Skeletal muscle cell (primary cell): ENCODE data around the gene VPS54.
"Not testable (repeated sequence)": the region's sequence is repeated elsewhere in the genome, so short reads cannot be mapped to it uniquely, and the experiment has no call there.

Source experiments
- DNase-seq: peaks from one replicate; pipeline ENCODE4 v3.0.0-alpha.2; 2010; ENCODE audit warnings: low read depth
- H3K4me3 ChIP-seq: 2 replicates; pipeline ENCODE4 v1.5.1; 2011; ENCODE audit warnings: low read depth, mild to moderate bottlenecking, control low read depth, low read length, moderate library complexity

VPS54 gene

DNA sequence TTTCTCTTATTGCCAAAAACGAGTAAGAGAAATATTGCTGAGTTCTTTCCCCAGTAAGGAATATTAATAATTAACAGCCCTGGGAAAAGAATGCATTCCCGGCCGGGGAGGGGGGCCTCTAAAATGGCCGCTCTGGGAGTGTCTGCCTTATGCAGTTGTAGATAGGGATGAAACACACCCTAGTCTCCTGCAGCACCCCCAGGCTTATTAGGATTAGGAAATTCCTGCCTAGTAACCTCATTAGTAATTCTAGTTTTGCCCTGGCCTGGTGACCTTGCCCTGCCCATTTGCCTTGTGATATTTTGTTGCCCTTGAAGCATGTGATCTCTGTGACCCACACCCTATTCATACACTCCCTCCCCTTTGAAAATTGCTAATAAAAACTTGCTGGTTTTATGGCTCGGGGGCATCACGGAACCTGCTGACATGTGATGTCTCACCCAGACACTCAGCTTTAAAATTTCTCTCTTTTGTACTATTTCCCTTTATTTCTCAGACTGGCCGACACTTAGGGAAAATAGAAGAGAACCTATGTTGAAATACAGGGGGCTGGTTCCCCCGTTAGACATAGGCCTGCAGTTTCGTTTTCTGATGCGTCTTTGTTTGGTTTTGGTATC is 22.5 kb downstream of the VPS54 start:
- not testable (repeated sequence) for H3K4me3 ChIP-seq, DNase-seq

DNA sequence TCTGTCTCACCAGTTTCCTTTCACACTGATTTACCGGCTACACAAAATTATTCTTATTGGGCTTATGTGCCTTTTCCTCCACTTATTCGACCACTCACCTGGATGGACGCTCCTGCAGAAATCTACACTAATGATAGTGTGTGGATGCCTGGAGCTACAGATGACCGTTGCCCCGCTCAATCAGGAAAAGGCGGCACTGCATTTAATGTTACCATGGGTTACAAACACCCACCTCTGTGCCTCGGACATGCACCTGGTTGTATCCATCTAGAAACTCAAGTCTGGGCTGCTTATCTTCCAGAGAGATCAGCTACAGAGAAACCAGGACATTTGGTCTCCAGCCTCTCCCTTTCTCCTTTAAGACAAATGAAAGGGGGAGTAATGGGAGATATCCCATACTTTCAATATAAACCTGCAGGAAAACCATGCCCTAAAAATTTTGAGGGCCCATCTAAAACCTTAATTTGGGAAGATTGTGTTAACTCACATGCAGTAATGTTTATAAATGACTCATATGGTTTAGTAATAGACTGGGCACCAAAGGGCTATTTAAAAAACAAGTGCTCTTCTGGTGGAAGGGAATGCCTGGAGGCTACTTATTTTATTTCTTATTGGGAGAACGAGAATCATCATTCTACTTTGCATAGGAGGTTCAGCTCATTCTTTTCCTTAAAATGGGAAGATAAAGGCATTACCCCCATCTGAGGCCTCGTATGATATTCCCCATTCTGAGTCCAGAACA is 24.7 kb downstream of the VPS54 start:
- DNase-seq, H3K4me3 ChIP-seq: not testable (repeated sequence)

DNA sequence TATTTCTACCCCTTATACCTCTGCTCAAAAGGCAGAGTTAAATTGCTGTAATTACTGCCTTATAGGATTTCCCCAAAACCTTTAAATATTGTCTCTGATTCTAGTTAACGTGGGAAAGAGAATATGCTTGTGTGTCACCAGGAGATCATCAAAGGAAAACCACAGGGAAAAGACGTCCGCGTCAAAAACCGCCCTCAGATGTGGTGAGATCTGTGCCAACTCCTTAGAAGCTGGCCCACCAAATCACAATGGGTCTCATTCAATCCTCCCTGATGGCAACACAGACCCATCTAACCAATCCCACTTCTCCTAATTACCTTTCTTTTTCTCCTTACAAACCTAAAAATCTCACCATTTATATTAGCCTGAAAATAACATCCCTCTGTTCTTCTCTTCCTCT is 25.4 kb downstream of the VPS54 start:
- no peak for DNase-seq
- no peak overlapping the region for H3K4me3 ChIP-seq

DNA sequence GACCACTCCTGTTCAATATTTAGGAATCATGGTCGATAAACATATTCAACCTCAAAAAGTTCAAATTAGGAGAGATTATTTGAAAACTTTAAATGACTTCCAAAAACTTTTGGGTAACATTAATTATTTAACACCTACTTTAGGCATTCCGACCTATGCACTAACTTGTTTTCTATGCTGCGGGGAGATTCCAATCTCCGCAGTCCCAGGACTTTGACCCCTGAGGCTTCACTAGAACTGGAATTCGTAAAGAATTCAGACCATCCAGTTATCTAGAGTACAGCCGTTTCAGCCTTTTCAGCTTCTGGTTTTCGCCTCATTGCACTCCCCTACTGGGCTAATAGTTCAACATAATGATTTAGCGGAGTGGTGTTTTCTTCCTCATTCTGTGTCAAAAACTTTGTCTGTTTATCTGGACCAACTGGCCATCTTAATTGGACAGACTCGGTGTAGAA is 26.1 kb downstream of the VPS54 start:
- not testable (repeated sequence) for DNase-seq, H3K4me3 ChIP-seq

DNA sequence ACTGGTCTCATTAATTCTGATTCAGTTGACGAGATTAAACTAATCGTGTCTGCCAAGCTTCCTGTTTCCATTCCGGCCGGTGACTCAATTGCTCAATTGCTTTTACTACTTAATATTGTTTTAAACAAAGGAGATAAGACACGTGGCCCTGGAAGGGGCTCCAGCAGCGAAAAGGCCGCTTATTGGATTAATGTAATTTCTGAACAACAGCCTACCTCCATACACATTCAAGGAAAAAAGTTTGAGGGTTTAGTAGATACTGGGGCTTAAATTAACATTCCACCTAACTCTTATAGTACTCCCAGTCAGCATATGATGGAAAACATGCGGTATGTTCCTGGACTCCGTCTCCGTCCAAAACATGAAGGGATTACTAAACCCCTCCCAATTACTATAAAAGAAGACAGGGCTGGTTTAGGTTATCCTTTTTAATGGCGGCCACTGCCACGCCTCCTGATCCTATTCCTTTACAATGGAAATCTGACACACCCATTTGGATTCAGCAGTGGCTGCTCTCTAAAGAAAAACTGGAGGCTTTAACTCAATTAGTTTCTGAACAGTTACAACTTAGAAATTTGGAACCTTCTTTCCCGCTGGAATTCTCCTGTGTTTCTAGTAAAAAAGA is 27.1 kb downstream of the VPS54 start:
- H3K4me3 ChIP-seq, result no peak overlapping the region
- DNase-seq, result no peak

DNA sequence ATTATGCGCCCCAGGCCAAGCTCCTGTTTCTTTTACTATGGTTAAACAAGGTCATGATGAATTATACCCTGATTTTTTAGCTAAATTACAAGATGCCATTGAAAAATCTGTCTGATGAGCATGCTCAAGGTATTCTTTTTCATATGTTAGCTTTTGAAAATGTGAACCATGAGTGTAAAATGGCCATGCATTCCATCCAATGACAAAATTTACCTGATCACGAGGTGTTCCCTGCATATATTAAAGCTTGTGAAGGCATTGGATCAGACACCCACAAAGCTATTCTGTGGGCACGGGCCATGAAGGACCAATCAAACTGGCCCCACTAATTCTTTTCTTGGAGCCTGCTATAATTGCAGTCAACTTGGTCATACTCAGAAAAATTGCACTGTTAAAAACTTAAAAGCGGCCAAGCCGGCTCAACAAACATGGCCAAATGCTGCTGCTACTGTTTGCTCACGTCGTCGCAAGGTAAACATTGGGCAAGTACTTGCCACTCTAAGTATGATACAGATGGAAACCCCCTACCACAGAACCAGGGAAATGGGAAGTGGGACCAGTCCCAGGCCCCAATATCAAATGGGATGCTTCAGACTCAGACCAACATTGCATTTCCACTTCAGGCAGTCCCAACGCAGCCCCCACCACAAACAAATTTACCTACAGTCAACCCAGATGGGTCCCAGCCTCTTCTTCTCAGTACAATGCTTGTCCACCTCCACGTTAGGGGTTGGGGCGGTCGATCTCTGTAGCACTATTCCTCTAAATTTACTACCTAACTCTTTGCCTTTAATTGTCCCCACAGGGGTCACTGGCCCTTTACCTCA is 27.8 kb downstream of the VPS54 start:
- not testable (repeated sequence) for DNase-seq, H3K4me3 ChIP-seq

DNA sequence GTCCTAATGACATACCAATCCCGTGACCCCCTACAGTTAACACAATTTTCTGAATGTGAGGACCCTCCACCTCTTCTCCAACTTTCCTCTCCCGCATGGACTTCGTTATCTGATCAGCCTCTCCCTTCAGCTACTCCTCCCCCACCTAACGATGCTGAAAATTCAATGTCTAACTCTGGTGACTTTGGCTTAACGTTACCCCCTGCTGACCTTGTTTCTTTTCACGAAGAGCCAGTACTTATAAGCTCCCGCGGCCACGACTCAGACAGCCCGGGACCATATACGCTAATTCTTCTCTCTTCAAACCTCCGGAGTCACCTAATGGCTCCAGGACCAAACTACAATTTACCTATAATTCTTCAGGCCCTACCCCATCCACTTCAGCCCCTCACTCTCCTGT is 29.2 kb downstream of the VPS54 start:
- H3K4me3 ChIP-seq, result no peak overlapping the region
- DNase-seq, result no peak

DNA sequence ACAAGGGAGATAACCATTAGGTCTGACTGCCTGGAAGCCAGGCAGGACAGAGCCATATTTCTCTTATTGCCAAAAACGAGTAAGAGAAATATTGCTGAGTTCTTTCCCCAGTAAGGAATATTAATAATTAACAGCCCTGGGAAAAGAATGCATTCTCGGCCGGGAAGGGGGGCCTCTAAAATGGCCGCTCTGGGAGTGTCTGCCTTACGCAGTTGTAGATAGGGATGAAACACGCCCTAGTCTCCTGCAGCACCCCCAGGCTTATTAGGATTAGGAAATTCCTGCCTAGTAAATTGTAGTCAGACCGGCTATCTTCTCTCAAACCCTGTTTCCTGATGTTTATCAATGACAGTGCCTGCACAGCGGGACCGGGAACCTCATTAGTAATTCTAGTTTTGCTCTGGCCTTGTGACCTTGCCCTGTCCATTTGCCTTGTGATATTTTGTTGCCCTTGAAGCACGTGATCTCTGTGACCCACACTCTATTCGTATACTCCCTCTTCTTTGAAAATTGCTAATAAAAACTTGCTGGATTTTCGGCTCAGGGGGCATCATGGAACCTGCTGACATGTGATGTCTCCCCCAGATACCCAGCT is 30.3 kb downstream of the VPS54 start:
- not testable (repeated sequence) for H3K4me3 ChIP-seq, DNase-seq

DNA sequence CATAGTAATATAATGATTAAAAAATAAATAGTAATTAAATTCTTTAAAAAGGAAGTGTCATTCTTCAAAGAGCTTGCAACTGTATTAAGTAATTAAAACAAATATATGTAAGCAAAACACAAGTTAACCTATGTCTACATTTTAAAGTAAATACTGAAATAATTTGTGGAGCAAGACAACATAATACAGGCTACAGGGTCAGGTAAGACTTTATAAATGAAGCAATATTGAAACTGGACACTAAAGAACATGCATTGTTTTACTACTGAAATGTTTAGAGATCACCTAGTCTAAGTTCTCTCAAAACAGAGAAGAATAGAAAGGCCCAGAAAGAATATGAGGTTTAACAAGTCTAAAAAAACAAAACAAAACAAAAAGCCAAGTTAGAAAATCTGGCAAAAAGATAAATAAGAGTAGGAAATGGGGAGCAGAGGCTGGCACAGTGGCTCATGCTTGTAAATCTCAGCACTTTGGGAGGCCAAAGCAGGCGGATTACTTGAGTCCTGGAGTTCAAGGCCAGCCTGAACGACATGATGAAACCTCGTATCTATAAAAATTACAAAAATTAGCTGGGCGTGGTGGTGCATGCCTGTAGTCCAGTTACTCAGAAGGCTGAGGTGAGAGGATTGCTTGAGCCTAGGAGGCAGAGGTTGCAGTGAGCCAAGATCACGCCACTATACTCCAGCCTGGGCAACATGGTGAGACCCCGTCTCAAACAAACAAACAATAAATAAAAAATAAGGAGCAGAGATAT is 34.4 kb downstream of the VPS54 start:
- H3K4me3 ChIP-seq, result no peak overlapping the region
- no peak for DNase-seq

DNA sequence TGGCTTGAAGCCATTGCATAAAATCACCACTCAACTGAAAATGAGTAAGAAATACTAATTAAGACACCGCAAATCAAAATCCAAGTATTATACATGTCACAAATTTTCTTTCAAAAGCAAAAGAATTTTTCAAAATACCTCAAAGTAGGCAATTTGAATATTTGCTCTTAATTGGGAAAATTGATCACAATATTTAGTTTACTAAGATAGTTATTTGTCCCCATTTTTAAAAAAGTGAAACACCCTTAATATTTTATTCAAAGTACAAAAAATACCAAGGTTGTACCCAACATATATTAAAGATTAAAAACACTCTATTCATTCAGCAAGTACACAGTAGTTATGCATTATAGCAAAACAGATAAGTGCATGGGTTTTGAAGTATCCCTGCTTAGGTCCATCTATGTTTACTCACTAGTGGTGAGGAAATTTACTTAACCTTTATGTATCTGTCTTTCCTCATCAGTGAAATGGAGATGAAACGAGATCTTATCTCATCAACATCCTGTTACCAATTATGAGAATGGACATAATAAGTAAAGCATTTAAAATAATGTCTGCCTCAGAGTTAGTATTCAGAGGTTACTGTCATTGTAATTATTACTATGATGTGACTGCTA is 35.1 kb downstream of the VPS54 start:
- DNase-seq, result no peak

DNA sequence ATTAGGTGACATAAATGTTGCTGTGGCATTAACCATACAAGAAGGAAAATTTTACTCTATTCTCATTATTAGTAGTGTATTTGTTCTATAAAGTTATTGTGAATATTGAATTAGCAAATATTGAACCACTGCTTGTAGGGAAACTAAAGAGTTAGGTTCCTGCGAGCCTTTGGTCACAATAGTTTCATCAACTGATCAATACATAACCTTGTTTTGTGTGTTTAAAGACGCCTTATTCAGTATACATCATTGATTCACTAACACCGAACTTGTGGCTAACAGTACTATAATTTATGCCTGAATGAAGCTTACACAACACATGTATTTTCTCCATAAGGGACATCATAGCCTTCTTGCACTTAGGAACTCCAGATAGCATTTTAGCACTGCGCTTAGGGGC is 36.9 kb downstream of the VPS54 start:
- DNase-seq, result no peak
- H3K4me3 ChIP-seq, result no peak overlapping the region

More for the DNA sequence above, 35.1 kb downstream of the VPS54 start:
- H3K4me3 ChIP-seq, result no peak overlapping the region

DNA sequence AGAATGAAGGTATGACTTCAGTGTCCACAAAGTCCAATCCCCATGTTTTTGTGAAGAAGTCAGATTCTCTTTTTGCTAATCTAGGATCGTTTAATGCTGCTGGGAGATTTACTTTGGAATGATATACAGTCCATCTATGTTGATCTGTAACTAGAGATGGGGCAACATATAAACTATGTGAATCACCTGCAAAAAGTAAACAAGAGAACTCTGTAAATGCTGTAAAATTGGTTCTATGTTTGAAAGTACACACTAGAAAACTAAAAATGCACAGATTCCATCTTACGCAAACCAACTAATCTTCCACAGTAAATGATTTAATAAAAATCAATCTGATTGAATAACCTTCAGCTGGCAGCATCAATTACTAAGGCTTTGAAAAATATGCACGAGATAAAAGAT is 37.5 kb downstream of the VPS54 start:
- no peak overlapping the region for H3K4me3 ChIP-seq
- no peak for DNase-seq

DNA sequence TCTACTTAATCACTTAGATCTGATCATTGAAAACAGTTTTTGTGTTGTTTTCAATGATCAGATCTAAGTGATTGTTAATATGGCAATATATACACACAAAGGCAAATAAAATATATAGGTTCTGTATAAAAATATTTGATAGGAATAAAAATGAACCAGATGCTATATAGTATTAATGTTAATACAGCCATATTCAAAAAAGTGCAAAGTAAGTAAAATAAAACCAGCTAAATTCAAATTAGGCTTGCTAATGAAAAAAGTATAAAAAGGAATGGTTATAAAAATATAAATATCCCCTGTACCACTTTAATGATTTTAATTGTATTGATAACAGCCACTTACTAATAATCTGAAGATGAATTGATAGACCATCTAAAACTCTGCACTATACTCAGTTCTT is 38.4 kb downstream of the VPS54 start:
- no peak overlapping the region for H3K4me3 ChIP-seq
- DNase-seq, result no peak

DNA sequence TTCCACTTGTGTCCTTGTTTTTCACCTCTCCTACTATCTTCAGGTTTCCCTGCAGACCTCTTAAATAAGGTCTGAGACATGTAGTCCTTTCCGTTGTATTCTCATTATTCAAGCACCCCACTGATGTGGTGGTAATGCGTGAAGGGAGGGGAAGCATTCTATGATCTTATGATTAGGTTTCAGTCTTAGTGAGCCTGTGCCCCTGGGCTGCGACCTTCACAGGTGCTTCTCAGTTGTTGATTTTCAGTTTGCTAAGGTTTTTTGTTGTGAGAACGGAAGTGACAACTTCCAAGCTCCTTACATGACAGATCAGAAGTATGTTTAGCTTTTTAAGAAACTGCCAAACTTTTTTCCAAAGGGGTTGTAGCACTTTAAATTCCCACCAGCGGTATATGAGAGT is 41.3 kb downstream of the VPS54 start:
- no peak for DNase-seq
- no peak overlapping the region for H3K4me3 ChIP-seq

DNA sequence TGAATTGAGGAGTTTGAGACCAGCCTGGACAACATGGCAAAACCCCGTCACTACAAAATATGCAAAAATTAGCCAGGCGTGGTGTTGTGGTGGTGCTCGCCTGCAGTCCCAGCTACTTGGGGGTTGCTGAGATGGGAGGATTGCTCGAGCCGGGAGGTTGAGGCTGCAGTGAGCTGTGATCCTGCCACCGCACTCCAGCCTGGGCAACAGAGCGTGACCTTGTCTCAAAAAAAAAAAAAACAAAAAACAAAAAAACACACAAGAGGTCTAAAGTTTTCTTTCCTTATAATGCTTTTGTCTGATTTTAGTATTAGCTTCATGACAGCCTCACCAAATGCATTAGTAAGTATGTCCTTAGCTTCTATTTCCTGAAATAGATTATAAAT is 43.1 kb downstream of the VPS54 start:
- DNase-seq, result no peak
- H3K4me3 ChIP-seq, result no peak overlapping the region

DNA sequence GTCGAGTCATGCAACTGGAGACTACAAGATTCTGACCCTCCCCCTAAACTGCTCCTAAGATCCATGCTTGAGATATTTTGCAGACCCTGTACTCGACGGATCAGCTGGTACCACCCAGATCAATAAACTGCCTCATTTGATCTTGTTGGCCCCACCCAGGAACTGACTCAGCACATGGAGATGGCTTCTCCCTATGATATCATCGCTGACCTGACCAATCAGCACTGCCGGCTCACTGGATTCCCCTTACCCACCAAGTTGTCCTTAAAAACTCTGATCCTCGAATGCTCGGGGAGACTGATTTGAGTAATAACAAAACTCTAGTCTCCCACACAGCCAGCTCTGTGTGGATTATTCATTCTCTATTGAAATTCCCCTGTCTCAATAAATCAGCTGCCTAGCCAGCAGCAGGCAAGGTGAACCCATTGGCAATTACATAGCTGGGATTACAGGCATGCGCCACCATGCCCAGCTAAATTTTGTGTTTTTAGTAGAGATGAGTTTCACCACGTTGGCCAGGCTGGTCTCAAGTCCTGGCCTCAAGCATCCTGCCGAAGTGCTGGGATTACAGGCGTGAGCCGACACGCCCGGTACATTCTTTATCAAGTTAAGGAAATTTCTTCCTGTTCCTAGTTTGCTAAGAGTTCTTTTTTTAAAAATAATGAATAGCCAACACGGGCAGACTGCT is 43.6 kb downstream of the VPS54 start:
- no peak overlapping the region for H3K4me3 ChIP-seq
- DNase-seq, result no peak

DNA sequence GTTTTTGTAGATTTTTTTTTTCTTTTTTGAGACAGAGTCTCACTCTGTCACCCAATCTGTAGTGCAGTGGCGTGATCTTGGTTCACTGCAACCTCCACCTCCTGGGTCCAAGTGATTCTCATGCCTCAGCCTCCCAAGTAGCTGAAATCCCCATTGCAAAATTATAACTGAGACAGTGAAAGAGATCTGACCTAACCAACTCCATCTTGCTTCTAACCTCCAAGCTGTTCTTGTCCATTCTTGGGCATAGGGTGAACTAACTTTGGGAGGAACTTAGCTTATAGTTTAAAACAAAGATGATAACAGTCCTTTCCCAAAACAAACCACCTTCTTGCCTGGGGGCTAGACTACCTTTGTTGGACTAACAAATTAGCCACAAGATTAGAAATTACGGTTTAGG is 44.2 kb downstream of the VPS54 start:
- not testable (repeated sequence) for DNase-seq, H3K4me3 ChIP-seq

DNA sequence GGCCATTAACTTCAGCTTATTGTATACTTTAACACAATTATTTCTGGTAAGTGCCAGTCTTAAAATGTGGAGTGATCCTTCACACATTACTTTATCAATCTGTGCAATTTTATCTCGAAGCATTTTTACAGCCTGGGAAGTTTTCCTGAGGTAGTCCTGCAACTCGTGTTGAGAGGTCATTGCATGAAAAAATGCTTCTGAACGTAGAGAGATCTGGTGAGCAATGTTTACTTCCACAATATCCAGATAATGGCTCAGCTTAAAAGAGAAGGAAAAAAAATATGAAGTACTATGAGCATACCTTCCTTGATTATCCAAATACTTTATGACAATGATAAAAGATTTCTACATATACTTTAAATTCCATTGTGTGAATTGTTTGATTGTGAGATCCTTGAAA is 57.0 kb downstream of the VPS54 start:
- H3K4me3 ChIP-seq, result no peak overlapping the region
- DNase-seq, result no peak
